Testis (tissue), 2 donors: ENCODE measurements around the gene RRP1B.

Experiments
- POLR2A ChIP-seq: fragments of 450-650 bp; IDR thresholded peaks from one replicate; pipeline ENCODE4 v1.6.1; 2017; ENCODE audit warnings: antibody characterized with exemption, mild to moderate bottlenecking, moderate library complexity
- TF ChIP-seq, protein P1 (sequence below), 3 experiments: fragments of 450-650 bp in 2 of 3; fragments of 200-600 bp in 1 of 3; sonication (generic) in 1 of 3; IDR thresholded peaks; one replicate each; pipeline ENCODE4 v1.5.1; 2016 to 2019; ENCODE audit warnings: antibody characterized with exemption in 3 of 3, mild to moderate bottlenecking in 2 of 3, moderate library complexity in 1 of 3

DNA sequence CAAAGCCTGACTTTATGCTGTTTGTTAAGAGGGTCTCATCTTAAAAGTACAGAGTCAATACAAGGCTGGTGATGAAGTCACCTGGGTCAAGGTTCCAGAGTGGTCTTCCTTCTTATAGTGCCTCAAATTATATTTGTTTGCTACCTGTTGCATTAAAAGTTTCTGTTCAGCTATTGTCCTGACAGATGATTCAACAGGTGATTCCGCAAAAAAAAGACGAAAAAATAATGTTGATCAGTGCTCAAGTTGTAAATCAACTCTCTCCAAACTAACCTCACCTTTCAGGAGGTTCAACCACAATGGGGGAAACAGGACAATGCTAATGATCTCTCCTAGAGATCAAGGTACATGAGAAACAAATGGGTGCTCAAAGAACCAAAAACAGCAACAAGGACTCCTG lies 35.8 kb upstream of the RRP1B start:
- TF ChIP-seq, protein P1, sequence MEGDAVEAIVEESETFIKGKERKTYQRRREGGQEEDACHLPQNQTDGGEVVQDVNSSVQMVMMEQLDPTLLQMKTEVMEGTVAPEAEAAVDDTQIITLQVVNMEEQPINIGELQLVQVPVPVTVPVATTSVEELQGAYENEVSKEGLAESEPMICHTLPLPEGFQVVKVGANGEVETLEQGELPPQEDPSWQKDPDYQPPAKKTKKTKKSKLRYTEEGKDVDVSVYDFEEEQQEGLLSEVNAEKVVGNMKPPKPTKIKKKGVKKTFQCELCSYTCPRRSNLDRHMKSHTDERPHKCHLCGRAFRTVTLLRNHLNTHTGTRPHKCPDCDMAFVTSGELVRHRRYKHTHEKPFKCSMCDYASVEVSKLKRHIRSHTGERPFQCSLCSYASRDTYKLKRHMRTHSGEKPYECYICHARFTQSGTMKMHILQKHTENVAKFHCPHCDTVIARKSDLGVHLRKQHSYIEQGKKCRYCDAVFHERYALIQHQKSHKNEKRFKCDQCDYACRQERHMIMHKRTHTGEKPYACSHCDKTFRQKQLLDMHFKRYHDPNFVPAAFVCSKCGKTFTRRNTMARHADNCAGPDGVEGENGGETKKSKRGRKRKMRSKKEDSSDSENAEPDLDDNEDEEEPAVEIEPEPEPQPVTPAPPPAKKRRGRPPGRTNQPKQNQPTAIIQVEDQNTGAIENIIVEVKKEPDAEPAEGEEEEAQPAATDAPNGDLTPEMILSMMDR (IDR thresholded peaks at IDR 0.05) = no peak
- TF ChIP-seq POLR2A = no peak
